GM10847 (cell line): ENCODE data around the gene BANK1.

Source experiments
- POLR2A ChIP-seq: IDR thresholded peaks from 2 replicates; pipeline ENCODE4 v1.6.1; 2011; ENCODE audit not compliant: insufficient read length; ENCODE audit errors: extremely low read depth

The BANK1 gene, protein sequence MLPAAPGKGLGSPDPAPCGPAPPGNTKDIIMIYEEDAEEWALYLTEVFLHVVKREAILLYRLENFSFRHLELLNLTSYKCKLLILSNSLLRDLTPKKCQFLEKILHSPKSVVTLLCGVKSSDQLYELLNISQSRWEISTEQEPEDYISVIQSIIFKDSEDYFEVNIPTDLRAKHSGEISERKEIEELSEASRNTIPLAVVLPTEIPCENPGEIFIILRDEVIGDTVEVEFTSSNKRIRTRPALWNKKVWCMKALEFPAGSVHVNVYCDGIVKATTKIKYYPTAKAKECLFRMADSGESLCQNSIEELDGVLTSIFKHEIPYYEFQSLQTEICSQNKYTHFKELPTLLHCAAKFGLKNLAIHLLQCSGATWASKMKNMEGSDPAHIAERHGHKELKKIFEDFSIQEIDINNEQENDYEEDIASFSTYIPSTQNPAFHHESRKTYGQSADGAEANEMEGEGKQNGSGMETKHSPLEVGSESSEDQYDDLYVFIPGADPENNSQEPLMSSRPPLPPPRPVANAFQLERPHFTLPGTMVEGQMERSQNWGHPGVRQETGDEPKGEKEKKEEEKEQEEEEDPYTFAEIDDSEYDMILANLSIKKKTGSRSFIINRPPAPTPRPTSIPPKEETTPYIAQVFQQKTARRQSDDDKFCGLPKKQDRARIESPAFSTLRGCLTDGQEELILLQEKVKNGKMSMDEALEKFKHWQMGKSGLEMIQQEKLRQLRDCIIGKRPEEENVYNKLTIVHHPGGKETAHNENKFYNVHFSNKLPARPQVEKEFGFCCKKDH

DNA sequence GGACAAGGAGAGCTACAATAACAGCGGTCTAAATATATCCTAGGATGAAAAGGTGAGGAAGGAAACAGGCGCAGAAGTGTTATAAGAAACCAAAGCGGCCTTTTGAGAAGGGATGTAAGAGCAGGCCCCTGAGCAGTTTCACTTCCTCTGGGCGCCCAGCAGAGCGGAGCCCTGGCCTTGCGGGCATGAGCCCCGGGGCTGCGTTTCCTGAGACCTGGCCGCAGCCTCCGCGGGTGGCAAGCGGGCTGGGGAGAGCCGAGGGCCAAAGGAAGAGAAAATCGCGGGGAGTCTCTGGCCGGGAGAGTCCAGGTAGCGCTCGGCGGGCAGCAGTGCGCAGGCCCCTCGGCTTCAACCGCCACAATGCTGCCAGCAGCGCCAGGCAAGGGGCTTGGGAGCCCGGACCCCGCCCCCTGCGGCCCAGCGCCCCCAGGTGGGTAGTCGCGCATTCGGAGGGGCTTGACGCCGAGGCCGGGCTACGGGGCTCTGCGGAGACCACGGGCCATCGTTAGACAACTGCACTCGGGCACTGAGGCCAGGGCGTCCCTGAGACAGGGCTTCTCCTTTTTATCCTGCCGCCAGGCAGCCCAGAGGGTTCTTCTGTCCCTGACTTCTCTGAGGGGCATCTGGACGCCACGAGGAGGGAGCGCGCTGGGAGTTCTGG lies at the start of gene BANK1:
BANK1 (plus strand) TSS at position 210 of the 661 bp plus-strand sequence; CDS start at position 361, 151 bp downstream.
- TF ChIP-seq POLR2A = no peak

GRCh38 chr4:101753721-101754120 lies 36.8 kb upstream of the BANK1 start:
- TF ChIP-seq POLR2A = no peak

- TF ChIP-seq POLR2A = no peak
These were observed 34.3 kb upstream of the BANK1 start for GRCh38 chr4:101756181-101756580.

DNA sequence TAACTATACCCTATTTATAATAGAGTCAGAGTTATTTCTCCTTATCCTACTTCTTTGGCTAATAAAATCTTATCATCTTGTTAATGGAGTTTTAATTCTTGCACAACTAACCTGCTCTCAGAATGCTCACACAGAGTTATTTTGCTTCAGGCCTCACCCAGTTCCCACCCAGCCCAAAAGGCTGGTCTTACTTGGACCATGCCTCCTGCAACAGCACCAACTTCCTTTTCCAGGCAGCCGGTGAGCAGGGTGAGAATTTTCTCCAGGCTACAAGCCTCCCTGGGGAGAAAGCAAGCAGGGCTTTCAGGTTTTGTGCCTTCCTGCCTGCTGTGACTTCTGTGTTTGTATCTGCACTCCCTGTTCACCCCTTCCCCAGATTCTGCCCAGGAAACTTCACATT lies 29.1 kb upstream of the BANK1 start:
- no peak for TF ChIP-seq POLR2A

DNA sequence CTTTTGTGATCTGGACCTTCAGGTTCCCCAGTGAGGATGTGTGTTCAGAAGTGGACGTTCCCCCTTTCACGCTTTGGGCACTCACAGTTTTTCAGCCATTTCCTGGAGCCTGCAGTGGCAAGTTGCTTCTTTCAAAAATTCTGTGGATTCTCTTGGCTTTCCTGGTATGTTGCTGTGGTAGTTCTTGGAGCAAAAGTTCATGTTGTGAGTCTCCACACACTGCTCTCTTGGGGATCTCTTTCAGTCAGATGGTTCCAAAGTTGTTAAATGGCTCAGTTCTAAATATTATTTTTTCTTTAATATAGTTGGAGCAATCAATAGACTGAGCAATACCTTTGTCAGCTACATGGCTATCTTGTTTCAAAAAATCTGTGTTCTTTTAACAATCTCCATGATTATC lies 28.5 kb upstream of the BANK1 start:
- no peak for TF ChIP-seq POLR2A

GRCh38 chr4:101762534-101762933 lies 28.0 kb upstream of the BANK1 start:
- no peak for TF ChIP-seq POLR2A

- no peak for TF ChIP-seq POLR2A
These were observed 27.0 kb upstream of the BANK1 start for GRCh38 chr4:101763576-101763975.

GRCh38 chr4:101774807-101775206 lies 15.7 kb upstream of the BANK1 start:
- TF ChIP-seq POLR2A = no peak

DNA sequence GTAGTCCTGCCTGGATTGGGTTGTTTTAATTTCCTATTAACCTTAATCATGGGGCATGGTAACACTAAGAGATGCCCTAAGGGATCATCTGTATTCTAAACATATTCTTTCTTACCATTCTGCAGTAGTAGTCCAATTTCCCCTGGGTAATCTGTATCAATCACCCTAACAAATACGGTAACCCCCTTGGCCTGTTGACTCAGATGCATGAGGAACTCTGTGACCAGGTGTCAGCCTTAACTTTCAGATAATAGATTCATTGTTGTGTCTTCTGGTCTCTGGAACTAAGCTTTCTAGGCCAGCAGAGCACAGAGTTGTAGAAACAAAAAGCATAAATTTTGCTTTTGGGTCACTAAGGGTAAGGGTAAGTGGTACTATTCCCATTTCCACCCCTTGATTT lies 13.1 kb upstream of the BANK1 start:
- TF ChIP-seq POLR2A = no peak

- TF ChIP-seq POLR2A = no peak
These were observed 10.2 kb upstream of the BANK1 start for GRCh38 chr4:101780284-101780683.

DNA sequence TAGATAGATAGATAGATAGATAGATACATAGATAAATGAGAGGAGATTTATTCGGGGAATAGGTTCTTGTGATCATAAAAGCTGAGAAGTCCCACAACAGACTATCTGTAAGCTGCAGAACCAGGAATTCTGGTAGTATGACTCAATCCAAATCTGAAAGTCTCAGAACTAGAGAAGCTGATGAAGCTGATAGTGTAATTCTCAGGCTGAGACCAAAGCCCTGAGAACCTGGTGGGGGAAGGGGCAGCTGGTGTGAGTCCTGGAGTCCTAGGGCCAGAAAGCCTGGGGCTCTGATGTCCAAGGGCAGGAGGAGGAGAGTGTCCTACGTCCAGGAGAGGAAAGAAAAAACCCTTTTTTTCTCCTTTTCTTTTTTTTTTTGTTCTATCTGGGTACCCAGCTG lies 8.0 kb upstream of the BANK1 start:
- TF ChIP-seq POLR2A = no peak

- TF ChIP-seq POLR2A = no peak
These were observed 5.6 kb upstream of the BANK1 start for GRCh38 chr4:101784957-101785356.

- no peak for TF ChIP-seq POLR2A
These were observed 5.0 kb upstream of the BANK1 start for GRCh38 chr4:101785486-101785885.

DNA sequence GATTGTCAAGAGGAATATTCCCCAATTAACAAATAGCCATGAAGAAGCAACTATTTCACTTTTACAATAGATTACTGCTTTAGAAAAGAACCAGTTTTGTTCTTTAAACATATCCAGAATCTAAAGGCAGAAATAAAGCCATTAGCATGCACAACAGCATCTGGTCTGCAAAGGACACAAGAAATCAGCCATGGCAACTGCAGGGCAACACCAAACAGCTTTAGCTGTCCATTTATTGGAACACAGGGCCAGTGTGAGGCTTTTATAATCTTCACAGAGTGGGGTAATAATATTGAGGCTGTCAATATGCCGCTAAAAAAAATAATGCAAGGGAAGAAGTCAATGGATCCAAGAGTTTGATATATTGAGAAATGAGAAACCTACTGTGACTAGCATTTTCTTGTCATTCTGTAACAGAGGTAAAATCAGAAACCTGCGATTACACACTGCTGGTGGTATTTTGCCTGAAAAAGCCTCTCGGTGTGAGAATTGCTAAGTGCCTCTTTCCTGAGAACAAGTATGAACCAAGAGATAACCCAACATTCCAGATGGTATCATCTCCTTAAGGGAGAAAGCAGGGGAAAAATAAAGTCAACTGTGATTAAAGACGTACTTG lies 2.7 kb upstream of the BANK1 start:
- TF ChIP-seq POLR2A = no peak

DNA sequence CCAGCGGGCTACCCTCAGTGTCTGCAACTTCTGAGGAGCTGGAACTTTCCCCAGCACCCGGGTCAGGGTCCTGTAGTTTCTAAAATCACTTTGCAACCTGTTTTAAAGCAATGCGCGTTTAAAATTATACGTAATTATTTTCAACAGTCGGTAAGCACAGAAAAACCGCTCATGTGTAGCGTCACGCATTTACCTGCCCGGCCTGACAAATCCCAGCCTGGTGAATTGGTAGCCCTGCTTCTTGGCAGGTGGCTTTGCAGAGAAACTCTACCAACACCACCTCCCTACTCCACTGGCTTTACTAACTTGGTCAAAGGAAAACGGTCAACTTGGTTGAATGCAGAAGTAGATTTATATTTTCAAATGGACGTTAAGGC lies 640 bp downstream of the BANK1 start:
- no peak for TF ChIP-seq POLR2A
